ENCODE measurements around the gene ENO1.
"Not testable (repeated sequence)": the region's sequence is repeated elsewhere in the genome, so short reads cannot be mapped to it uniquely, and the experiment has no call there.

ENO1 gene

GRCh38 chr1:8905582-8906191 lies 27.2 kb upstream of the ENO1 start:
- DNase-seq (ENCODE audit: low spot score), result no peak

DNA sequence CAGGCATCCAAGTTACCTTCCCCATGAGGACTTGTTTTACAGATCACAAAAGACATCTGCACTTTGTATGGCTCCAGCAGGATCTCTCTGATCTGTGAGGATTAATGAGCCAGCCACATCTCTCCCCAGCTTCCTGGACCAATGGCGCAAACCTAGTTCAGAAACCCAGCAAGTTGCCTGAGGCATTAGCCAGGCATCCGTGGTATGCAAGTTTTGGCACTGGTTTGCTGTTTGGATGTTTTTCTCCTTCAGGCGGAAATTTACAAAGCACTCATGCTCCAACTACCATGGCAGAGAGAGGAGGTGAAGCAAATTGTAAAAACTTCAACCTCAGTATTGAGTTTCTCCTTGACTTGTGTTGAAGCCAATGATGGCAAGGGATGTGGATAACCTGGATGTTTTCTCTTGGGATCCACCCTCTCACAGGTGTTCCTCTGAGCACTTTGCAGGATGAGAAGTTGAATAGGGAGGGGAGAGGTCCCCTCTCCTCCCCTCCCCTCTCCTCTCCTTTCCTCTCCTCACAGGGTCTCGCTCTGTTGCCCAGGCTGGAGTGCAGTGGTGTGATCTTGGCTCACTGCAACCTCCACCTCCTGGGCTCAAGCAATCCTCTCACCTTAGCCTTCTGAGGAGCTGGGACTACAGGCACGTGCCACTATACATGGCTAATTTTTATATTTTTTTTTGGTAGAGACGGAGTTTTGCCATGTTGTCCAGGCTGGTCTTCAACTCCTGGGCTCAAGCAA lies 25.6 kb upstream of the ENO1 start:
- TF ChIP-seq CTCF (IDR thresholded peaks at IDR 0.05), result no peak
- DNase-seq (ENCODE audit: low spot score), result peak; percentile 90
- H3K27ac ChIP-seq, result peak overlapping the region; percentile 62 to 95
- H3K4me3 ChIP-seq, result no peak overlapping the region

More at GRCh38 chr1:8905582-8906191, 27.2 kb upstream of the ENO1 start:
- Histone ChIP-seq H3K27ac (peak overlapping the region; percentile 58 to 95), H3K4me3 (no peak overlapping the region)
- TF ChIP-seq CTCF (IDR thresholded peaks at IDR 0.05), result no peak

DNA sequence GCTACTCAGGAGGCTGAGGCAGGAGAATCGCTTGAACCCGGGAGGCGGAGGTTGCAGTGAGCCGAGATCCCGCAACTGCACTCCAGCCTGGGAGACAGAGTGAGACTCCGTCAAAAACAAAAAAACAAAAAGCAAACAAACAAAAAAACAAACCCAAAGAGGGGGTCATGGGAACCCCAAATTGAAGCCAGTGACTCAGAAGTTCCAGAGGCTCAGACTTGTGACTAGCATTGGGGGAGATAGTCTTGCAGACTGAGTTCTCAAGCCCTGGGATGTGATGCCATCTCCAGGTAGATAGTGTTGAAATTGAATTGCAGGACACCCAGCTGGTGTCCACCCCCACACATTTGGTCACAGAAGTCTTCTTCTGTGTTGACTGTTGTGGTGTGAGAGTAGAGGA lies 24.9 kb upstream of the ENO1 start:
- no peak overlapping the region for H3K4me3 ChIP-seq
- H3K27ac ChIP-seq, result peak overlapping the region; percentile 62 to 95
- DNase-seq (ENCODE audit: low spot score), result no peak
- TF ChIP-seq CTCF (IDR thresholded peaks at IDR 0.05), result no peak

GRCh38 chr1:8902765-8903164 lies 24.3 kb upstream of the ENO1 start:
- no peak overlapping the region for H3K4me3 ChIP-seq
- no peak for TF ChIP-seq CTCF (IDR thresholded peaks at IDR 0.05)
- H3K27ac ChIP-seq, result peak overlapping the region in 1 of 2 donors; percentile 95
- DNase-seq (ENCODE audit: low spot score), result no peak

DNA sequence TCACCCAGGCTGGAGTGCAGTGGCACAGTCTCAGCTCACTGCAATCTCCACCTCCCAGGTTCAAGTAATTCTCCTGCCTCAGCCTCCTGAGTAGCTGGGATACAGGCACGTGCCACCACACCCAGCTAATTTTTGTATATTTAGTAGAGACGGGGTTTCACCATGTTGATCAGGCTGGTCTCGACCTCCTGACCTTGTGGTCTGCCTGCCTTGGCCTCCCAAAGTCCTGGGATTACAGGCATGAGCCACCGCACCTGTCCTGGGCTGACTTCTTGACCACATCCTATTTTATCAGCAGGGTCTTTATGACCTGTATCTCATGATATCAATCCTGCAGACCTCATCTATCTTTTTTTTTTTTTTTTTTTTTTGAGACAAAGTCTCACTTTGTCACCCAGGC lies 22.2 kb upstream of the ENO1 start:
- not testable (repeated sequence) for H3K4me3 ChIP-seq, H3K27ac ChIP-seq

GRCh38 chr1:8899046-8899445 lies 20.6 kb upstream of the ENO1 start:
- TF ChIP-seq CTCF (IDR thresholded peaks at IDR 0.05), result no peak
- H3K27ac ChIP-seq, result no peak overlapping the region
- no peak for DNase-seq (ENCODE audit: low spot score)
- no peak overlapping the region for H3K4me3 ChIP-seq

More for the DNA sequence above, 22.2 kb upstream of the ENO1 start:
- DNase-seq (ENCODE audit: low spot score), result not testable (repeated sequence)

DNA sequence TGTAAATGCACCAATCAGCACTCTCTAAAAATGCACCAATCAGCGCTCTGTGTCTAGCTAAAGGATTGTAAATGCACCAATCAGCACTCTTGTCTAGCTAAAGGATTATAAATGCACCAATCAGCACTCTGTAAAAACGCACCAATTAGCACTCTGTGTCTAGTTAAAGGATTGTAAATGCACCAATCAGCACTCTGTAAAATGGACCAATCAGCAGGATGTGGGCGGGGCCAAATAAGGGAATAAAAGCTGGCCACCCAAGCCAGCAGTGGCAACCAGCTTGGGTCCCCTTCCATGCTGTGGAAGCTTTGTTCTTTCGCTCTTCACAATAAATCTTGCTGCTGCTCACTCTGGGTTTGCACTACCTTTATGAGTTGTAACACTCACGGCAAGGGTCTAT lies 19.9 kb upstream of the ENO1 start:
- not testable (repeated sequence) for H3K27ac ChIP-seq; DNase-seq (ENCODE audit: low spot score)

GRCh38 chr1:8897505-8897904 lies 19.0 kb upstream of the ENO1 start:
- H3K4me3 ChIP-seq; H3K27ac ChIP-seq; DNase-seq (ENCODE audit: low spot score): not testable (repeated sequence)

More for the DNA sequence above, 19.9 kb upstream of the ENO1 start:
- not testable (repeated sequence) for H3K4me3 ChIP-seq

DNA sequence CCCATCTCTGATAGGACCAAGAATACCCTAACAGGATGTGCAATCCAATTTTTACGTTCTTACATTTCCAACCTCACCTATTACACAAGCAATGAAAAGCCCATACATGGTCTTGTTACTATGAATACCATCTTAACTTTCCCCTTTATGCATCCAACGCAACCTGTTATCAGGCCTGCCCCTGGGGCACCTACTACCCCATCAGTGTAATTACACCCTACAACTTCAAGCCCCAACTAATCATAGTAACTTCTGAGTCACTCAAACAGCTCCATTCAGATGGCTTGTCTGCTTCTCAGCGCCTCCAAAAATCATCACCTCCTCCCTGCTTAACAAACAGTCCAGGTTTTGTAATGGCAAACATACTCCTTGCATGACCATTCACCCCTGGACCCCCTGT lies 18.3 kb upstream of the ENO1 start:
- H3K27ac ChIP-seq; H3K4me3 ChIP-seq; DNase-seq (ENCODE audit: low spot score): not testable (repeated sequence)

All from coronary artery (tissue), 2 donors.